K562 (cell line): ENCODE results near the gene SLC29A2. TPM values are rescaled to one million over a fixed set of nuclear protein-coding genes. Genes with fewer than 3 reads are reported as not detected.
A peak's percentile ranks its signal among the peaks of the same experiment; 100 is the strongest.

Source experiments
- CBX3 ChIP-seq, 2 experiments: IDR thresholded peaks; 1 replicate in 1 of 2; 2 replicates in 1 of 2; pipeline ENCODE4 v1.6.1; 2012; ENCODE audit warnings: inconsistent platforms in 2 of 2, low read length in 2 of 2, borderline replicate concordance in 1 of 2, control low read depth in 1 of 2
- HNRNPL ChIP-seq: fragments of 200-400 bp; formaldehyde crosslinking; IDR thresholded peaks from 2 replicates; pipeline ENCODE4 v1.6.1; 2017; ENCODE audit warnings: low read depth, mild to moderate bottlenecking, low read length
- NR3C1 ChIP-seq: sonication (generic); formaldehyde crosslinking; IDR thresholded peaks from 2 replicates; pipeline ENCODE4 v1.8.1; 2022; ENCODE audit warnings: missing genetic modification reagents
- polyA plus RNA-seq, 8 experiments: library from polyadenylated mRNA; depleted of rRNA in 4 of 8; stranded (reverse) in 5 of 8; unstranded in 3 of 8; fragments of >200 nt; fragmentation: Nextera tagmentation in 2 of 8; fragmentation: Illumina TruSeq in 1 of 8; extraction: Ambion mirVana in 2 of 8; extraction: Trizol in 1 of 8; gene quantifications; 2 replicates each; pipeline versions ENCODE4 v1.2.1 to v1.2.3, GENCODE V29; 2011 to 2014; ENCODE audit warnings: inconsistent platforms in 1 of 8, missing spikeins in 1 of 8
- total RNA-seq, 7 experiments: library from RNA; depleted of rRNA in 6 of 7; stranded (reverse); fragments of >200 nt in 6 of 7; fragmentation: Illumina TruSeq in 2 of 7; extraction: Trizol in 2 of 7; gene quantifications; 2 replicates each; pipeline versions ENCODE4 v1.2.1 to v1.2.3, GENCODE V29; 2011 to 2021; ENCODE audit warnings: low replicate concordance in 1 of 7
- TF ChIP-seq, protein P1 (sequence below), 2 experiments: fragments of 450-650 bp in 1 of 2; sonication (generic) in 1 of 2; formaldehyde crosslinking in 1 of 2; IDR thresholded peaks; 2 replicates each; pipeline versions ENCODE4 v1.7.1 to v1.9.0; 2016 to 2022; ENCODE audit warnings: inconsistent platforms in 1 of 2, mild to moderate bottlenecking in 1 of 2, missing genetic modification reagents in 1 of 2
- TF ChIP-seq, protein P2 (sequence below): IDR thresholded peaks from 2 replicates; pipeline ENCODE4 v1.6.1; 2012; ENCODE audit warnings: low read depth, low read length, improper control_type of control experiment, borderline replicate concordance
- TF ChIP-seq, protein P3 (sequence below): fragments of 450-650 bp; IDR thresholded peaks from 2 replicates; pipeline ENCODE4 v1.6.1; 2016; ENCODE audit warnings: antibody characterized with exemption
- TF ChIP-seq, protein P4 (sequence below): sonication (generic); formaldehyde crosslinking; IDR thresholded peaks from 2 replicates; pipeline ENCODE4 v1.8.1; 2023; ENCODE audit warnings: mild to moderate bottlenecking, missing genetic modification reagents

Gene SLC29A2
- total and polyA plus RNA-seq, 9 of the 15 experiments (the other 6 are each of a cell fraction or from before 2014, with no cell fraction given): 2.4 to 48.6 (median 14.2) TPM

DNA sequence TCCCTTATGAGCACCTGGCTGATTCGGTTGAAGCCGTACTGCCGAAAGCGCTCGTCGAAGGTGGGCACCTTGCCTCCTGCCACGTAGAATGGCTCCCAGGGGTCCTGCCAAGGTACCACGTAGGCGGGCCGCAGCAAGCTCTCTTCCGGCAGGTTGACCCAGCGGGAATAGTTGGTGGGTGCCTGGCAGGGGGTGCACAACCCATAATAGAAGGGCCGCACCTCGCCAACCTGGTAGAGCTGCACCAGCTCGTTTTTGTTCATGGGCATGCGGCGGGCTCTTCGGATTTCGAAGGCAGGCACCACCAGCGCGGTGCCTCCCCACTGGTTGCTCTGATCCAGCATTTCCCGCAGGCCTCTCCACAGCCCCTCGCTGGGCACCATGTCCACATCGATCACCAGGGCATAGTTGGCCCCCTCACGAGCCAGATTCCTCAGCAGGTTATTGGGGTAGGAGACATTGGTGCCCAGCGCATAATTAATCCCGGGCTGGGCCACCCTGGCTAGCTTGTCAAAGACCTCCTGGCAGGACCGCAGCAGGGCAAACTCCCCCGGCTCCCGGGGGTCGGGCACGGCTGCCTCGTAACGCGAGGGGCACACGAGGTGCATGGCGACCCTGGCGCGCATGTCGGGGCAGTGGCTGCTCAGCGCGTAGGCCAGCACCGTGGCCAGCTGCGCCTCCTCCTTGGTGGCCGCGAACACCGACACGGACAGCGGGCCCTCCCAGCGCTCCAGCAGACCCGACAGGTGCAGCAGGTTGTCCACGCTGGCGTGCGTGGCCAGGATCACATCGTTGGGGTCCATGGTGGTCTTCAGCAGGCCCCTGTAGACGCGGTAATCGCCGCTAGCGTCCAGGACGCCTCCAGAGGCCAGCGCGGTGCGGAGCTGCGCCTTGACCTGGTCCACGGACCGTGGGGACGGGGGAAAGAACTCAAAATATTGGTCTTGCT is 24.8 kb downstream of the SLC29A2 start (continued):
- TF ChIP-seq, protein P1, sequence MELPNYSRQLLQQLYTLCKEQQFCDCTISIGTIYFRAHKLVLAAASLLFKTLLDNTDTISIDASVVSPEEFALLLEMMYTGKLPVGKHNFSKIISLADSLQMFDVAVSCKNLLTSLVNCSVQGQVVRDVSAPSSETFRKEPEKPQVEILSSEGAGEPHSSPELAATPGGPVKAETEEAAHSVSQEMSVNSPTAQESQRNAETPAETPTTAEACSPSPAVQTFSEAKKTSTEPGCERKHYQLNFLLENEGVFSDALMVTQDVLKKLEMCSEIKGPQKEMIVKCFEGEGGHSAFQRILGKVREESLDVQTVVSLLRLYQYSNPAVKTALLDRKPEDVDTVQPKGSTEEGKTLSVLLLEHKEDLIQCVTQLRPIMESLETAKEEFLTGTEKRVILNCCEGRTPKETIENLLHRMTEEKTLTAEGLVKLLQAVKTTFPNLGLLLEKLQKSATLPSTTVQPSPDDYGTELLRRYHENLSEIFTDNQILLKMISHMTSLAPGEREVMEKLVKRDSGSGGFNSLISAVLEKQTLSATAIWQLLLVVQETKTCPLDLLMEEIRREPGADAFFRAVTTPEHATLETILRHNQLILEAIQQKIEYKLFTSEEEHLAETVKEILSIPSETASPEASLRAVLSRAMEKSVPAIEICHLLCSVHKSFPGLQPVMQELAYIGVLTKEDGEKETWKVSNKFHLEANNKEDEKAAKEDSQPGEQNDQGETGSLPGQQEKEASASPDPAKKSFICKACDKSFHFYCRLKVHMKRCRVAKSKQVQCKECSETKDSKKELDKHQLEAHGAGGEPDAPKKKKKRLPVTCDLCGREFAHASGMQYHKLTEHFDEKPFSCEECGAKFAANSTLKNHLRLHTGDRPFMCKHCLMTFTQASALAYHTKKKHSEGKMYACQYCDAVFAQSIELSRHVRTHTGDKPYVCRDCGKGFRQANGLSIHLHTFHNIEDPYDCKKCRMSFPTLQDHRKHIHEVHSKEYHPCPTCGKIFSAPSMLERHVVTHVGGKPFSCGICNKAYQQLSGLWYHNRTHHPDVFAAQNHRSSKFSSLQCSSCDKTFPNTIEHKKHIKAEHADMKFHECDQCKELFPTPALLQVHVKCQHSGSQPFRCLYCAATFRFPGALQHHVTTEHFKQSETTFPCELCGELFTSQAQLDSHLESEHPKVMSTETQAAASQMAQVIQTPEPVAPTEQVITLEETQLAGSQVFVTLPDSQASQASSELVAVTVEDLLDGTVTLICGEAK (IDR thresholded peaks at IDR 0.05): peak; percentile 14; the same call in 1 of the 2 replicates
- TF ChIP-seq, protein P1 (CRISPR knock-in tag; IDR thresholded peaks at IDR 0.05): no peak
- TF ChIP-seq, protein P2, sequence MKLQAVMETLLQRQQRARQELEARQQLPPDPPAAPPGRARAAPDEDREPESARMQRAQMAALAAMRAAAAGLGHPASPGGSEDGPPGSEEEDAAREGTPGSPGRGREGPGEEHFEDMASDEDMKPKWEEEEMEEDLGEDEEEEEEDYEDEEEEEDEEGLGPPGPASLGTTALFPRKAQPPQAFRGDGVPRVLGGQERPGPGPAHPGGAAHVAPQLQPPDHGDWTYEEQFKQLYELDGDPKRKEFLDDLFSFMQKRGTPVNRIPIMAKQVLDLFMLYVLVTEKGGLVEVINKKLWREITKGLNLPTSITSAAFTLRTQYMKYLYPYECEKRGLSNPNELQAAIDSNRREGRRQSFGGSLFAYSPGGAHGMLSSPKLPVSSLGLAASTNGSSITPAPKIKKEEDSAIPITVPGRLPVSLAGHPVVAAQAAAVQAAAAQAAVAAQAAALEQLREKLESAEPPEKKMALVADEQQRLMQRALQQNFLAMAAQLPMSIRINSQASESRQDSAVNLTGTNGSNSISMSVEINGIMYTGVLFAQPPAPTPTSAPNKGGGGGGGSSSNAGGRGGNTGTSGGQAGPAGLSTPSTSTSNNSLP: no peak
- TF ChIP-seq NR3C1 (0 out of 2 replicates have a peak, but pooled peaks have one; percentile 31), HNRNPL (0 out of 2 replicates have a peak, but pooled peaks have one; percentile 48), CBX3 (IDR thresholded peaks at IDR 0.05; ENCODE audit: borderline replicate concordance in 1 of 2, low read length in 2 of 2) (no peak)
- TF ChIP-seq, protein P3, sequence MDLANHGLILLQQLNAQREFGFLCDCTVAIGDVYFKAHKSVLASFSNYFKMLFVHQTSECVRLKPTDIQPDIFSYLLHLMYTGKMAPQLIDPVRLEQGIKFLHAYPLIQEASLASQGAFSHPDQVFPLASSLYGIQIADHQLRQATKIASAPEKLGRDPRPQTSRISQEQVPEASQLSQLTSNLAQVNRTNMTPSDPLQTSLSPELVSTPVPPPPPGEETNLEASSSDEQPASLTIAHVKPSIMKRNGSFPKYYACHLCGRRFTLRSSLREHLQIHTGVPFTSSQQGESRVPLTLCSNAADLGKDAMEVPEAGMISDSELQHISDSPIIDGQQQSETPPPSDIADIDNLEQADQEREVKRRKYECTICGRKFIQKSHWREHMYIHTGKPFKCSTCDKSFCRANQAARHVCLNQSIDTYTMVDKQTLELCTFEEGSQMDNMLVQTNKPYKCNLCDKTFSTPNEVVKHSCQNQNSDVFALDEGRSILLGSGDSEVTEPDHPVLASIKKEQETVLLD: no peak
- TF ChIP-seq, protein P4, sequence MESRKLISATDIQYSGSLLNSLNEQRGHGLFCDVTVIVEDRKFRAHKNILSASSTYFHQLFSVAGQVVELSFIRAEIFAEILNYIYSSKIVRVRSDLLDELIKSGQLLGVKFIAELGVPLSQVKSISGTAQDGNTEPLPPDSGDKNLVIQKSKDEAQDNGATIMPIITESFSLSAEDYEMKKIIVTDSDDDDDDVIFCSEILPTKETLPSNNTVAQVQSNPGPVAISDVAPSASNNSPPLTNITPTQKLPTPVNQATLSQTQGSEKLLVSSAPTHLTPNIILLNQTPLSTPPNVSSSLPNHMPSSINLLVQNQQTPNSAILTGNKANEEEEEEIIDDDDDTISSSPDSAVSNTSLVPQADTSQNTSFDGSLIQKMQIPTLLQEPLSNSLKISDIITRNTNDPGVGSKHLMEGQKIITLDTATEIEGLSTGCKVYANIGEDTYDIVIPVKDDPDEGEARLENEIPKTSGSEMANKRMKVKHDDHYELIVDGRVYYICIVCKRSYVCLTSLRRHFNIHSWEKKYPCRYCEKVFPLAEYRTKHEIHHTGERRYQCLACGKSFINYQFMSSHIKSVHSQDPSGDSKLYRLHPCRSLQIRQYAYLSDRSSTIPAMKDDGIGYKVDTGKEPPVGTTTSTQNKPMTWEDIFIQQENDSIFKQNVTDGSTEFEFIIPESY: peak; percentile 85
